HepG2 (cell line): ENCODE results near the gene MTHFR. TPM values are rescaled to one million over a fixed set of nuclear protein-coding genes. Genes with fewer than 3 reads are reported as not detected.
A peak's percentile ranks its signal among the peaks of the same experiment; 100 is the strongest.

Experiments used
- DRAP1 ChIP-seq: IDR thresholded peaks from 2 replicates; pipeline ENCODE4 v1.6.1; 2016; ENCODE audit warnings: missing genetic modification reagents, missing compliant biosample characterization
- E2F1 ChIP-seq: sonication (generic); formaldehyde crosslinking; IDR thresholded peaks from 2 replicates; pipeline ENCODE4 v1.5.0; 2020; ENCODE audit warnings: missing genetic modification reagents
- FOXJ3 ChIP-seq: sonication (generic); formaldehyde crosslinking; IDR thresholded peaks from 2 replicates; pipeline ENCODE4 v1.4.0; 2020; ENCODE audit warnings: missing genetic modification reagents, mild to moderate bottlenecking, borderline replicate concordance
- HMGA1 ChIP-seq: sonication (generic); formaldehyde crosslinking; conservative IDR thresholded peaks from 2 replicates; pipeline ENCODE4 v1.4.0; 2020; ENCODE audit warnings: missing genetic modification reagents
- HNRNPL ChIP-seq: fragments of 200-400 bp; formaldehyde crosslinking; IDR thresholded peaks from 2 replicates; pipeline ENCODE4 v1.6.1; 2017; ENCODE audit warnings: mild to moderate bottlenecking, low read depth, low read length
- MAFG ChIP-seq: sonication (generic); formaldehyde crosslinking; IDR thresholded peaks from 2 replicates; pipeline ENCODE4 v1.5.1; 2020; ENCODE audit warnings: mild to moderate bottlenecking, missing genetic modification reagents
- MTF2 ChIP-seq: sonication (generic); formaldehyde crosslinking; IDR thresholded peaks from 2 replicates; pipeline ENCODE4 v1.5.0; 2020; ENCODE audit warnings: missing genetic modification reagents, borderline replicate concordance
- RBAK ChIP-seq: sonication (generic); formaldehyde crosslinking; IDR thresholded peaks from 2 replicates; pipeline ENCODE4 v1.5.1; 2020; ENCODE audit warnings: mild to moderate bottlenecking, missing genetic modification reagents
- RFXANK ChIP-seq: IDR thresholded peaks from 2 replicates; pipeline ENCODE4 v1.6.1; 2016
- SATB2 ChIP-seq: sonication (generic); formaldehyde crosslinking; IDR thresholded peaks from 2 replicates; pipeline ENCODE4 v1.5.0; 2020; ENCODE audit warnings: missing genetic modification reagents
- TIGD3 ChIP-seq: sonication (generic); formaldehyde crosslinking; IDR thresholded peaks from 2 replicates; pipeline ENCODE4 v1.5.1; 2020; ENCODE audit warnings: mild to moderate bottlenecking, missing genetic modification reagents, borderline replicate concordance
- TRAFD1 ChIP-seq: sonication (generic); formaldehyde crosslinking; IDR thresholded peaks from 2 replicates; pipeline ENCODE4 v1.5.1; 2020; ENCODE audit warnings: missing genetic modification reagents, mild to moderate bottlenecking, borderline replicate concordance
- ZBTB34 ChIP-seq: sonication (generic); formaldehyde crosslinking; IDR thresholded peaks from 2 replicates; pipeline ENCODE4 v1.8.0; 2022; ENCODE audit warnings: mild to moderate bottlenecking, missing genetic modification reagents
- ZBTB42 ChIP-seq: sonication (generic); formaldehyde crosslinking; IDR thresholded peaks from 2 replicates; pipeline ENCODE4 v1.5.0; 2020; ENCODE audit warnings: mild to moderate bottlenecking, missing genetic modification reagents
- ZFP90 ChIP-seq: sonication (generic); formaldehyde crosslinking; IDR thresholded peaks from 2 replicates; pipeline ENCODE4 v1.8.0; 2022; ENCODE audit warnings: missing genetic modification reagents, mild to moderate bottlenecking, inconsistent platforms, borderline replicate concordance
- ZMAT3 ChIP-seq: sonication (generic); formaldehyde crosslinking; conservative IDR thresholded peaks from 2 replicates; pipeline ENCODE4 v1.7.0; 2021; ENCODE audit warnings: missing genetic modification reagents
- ZNF12 ChIP-seq: sonication (generic); formaldehyde crosslinking; IDR thresholded peaks from 2 replicates; pipeline ENCODE4 v1.5.0; 2020; ENCODE audit warnings: missing genetic modification reagents
- ZNF446 ChIP-seq: sonication (generic); formaldehyde crosslinking; IDR thresholded peaks from 2 replicates; pipeline ENCODE4 v1.5.0; 2020; ENCODE audit warnings: mild to moderate bottlenecking, missing genetic modification reagents
- ZNF572 ChIP-seq: sonication (generic); formaldehyde crosslinking; IDR thresholded peaks from 2 replicates; pipeline ENCODE4 v1.5.1; 2020; ENCODE audit warnings: mild to moderate bottlenecking, missing genetic modification reagents
- ZNF580 ChIP-seq: IDR thresholded peaks from 2 replicates; pipeline ENCODE4 v1.6.1; 2016; ENCODE audit warnings: low read depth, borderline replicate concordance
- ZNF83 ChIP-seq: sonication (generic); formaldehyde crosslinking; IDR thresholded peaks from 2 replicates; pipeline ENCODE4 v1.4.0; 2020; ENCODE audit warnings: missing genetic modification reagents, mild to moderate bottlenecking, borderline replicate concordance
- ZSCAN25 ChIP-seq: sonication (generic); formaldehyde crosslinking; IDR thresholded peaks from 2 replicates; pipeline ENCODE4 v1.8.0; 2022; ENCODE audit warnings: mild to moderate bottlenecking, missing genetic modification reagents
- ZSCAN31 ChIP-seq: sonication (generic); formaldehyde crosslinking; IDR thresholded peaks from 2 replicates; pipeline ENCODE4 v1.5.0; 2020; ENCODE audit warnings: low read depth, mild to moderate bottlenecking, missing genetic modification reagents
- polyA plus RNA-seq, 8 experiments: library from polyadenylated mRNA; depleted of rRNA in 3 of 8; stranded (reverse) in 7 of 8; unstranded in 1 of 8; fragments of >200 nt; fragmentation: Illumina TruSeq in 4 of 8; extraction: Trizol in 4 of 8; gene quantifications; 2 replicates each; pipeline versions ENCODE4 v1.2.1 to v1.2.3, GENCODE V29; 2011 to 2016; ENCODE audit warnings: low read depth in 4 of 8, missing spikeins in 1 of 8, mixed read lengths in 1 of 8; ENCODE audit not compliant: insufficient read depth in 1 of 8
- total RNA-seq, 5 experiments: library from RNA; depleted of rRNA; stranded (reverse); fragments of >200 nt; fragmentation: Illumina TruSeq; extraction: Trizol; gene quantifications; 2 replicates each; pipeline ENCODE4 v1.2.3, GENCODE V29; 2016; ENCODE audit warnings: low read depth in 1 of 5

MTHFR gene
- total and polyA plus RNA-seq, 2 of the 13 experiments (the other 11 are each of a cell fraction or from before 2014, with no cell fraction given): 3.8 to 8.2 TPM

- peak; percentile 75 for TF ChIP-seq E2F1 (CRISPR knock-in tag)
- no peak for TF ChIP-seq ZNF83 (CRISPR knock-in tag)
- TF ChIP-seq ZNF446 (CRISPR knock-in tag): no peak
- TF ChIP-seq MTF2 (CRISPR knock-in tag): no peak
- TF ChIP-seq FOXJ3 (CRISPR knock-in tag): peak; percentile 61; the same call in 1 of the 2 replicates
- peak; percentile 74; the same call in 1 of the 2 replicates for TF ChIP-seq ZMAT3 (CRISPR knock-in tag)
- 0 out of 2 replicates have a peak, but pooled peaks have one; percentile 65 for TF ChIP-seq HNRNPL
- peak; percentile 39; the same call in 1 of the 2 replicates for TF ChIP-seq ZNF580
- TF ChIP-seq ZSCAN25 (CRISPR knock-in tag): peak; percentile 77; the same call in 1 of the 2 replicates
- no peak for TF ChIP-seq SATB2 (CRISPR knock-in tag)
- no peak for TF ChIP-seq MAFG (CRISPR knock-in tag)
- TF ChIP-seq ZBTB42 (CRISPR knock-in tag): no peak
- no peak for TF ChIP-seq TIGD3 (CRISPR knock-in tag)
- 0 out of 2 replicates have a peak, but pooled peaks have one; percentile 33 for TF ChIP-seq ZNF12 (CRISPR knock-in tag)
- no peak for TF ChIP-seq HMGA1 (CRISPR knock-in tag)
- TF ChIP-seq ZNF572: peak; percentile 82; the same call in 1 of the 2 replicates
- TF ChIP-seq RBAK (CRISPR knock-in tag): 0 out of 2 replicates have a peak, but pooled peaks have one; percentile 2
- no peak; the same call in 1 of the 2 replicates for TF ChIP-seq ZBTB34 (CRISPR knock-in tag)
- TF ChIP-seq RFXANK (CRISPR knock-in tag): no peak
- TF ChIP-seq ZSCAN31: peak; percentile 66
- TF ChIP-seq TRAFD1 (CRISPR knock-in tag): no peak; the same call in 1 of the 2 replicates
- peak; percentile 83 for TF ChIP-seq DRAP1 (CRISPR knock-in tag)
- peak; percentile 73; the same call in 1 of the 2 replicates for TF ChIP-seq ZFP90 (CRISPR knock-in tag)
Measured at GRCh38 chr1:11805422-11806306, at the start of gene MTHFR, which contains the start of gene CLCN6 (continued).
